NCI-H2107 treated with DMSO at 0.1 percent for 48 hours (cell line): ENCODE measurements around the gene MAML3.

Experiments
- DNase-seq: peaks from one replicate; lab custom pipeline; 2025; ENCODE audit not compliant: unreplicated experiment; lab: John Stamatoyannopoulos, UW

Gene MAML3

DNA sequence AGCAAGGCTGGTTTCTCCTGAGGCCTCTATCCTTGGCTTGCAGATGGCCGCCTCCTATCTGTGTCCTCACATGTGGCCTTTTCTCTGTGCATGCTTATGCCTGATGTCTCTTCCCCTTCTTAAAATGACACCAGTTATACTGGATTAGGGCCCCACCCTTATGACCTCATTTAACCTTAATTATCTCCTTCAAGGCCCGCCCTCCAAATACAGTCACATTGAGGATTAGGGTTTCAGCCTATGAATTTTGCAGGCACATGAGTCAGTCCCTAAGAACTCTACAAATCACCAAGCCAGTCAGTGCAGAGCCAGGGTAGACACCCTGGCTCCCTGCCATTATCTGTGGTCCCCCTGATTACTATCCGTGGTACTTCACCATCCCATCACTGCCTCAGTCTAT is 51.6 kb downstream of the MAML3 start:
- no peak for DNase-seq

- no peak for DNase-seq
Measured at GRCh38 chr4:140100771-140101170, 53.2 kb downstream of the MAML3 start.

DNA sequence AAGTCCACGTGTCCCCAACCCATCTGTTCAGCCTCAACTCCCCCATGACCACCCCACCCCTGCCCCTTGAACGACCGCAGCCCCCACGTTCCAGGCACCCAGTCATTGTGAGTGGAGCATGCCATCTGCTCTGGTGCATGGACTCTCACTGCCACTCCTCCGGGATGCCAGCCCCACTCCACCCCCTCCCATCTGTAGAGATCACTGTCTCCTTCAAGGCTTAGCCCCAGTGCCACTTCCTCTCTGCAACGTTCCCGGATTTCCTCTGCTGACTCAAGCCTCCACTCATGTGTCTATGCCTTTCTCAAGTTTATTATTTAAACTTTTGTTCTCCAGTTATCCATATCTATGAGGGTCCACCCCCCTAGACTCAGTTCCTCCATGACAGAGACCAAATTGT is 54.0 kb downstream of the MAML3 start:
- DNase-seq = no peak

DNA sequence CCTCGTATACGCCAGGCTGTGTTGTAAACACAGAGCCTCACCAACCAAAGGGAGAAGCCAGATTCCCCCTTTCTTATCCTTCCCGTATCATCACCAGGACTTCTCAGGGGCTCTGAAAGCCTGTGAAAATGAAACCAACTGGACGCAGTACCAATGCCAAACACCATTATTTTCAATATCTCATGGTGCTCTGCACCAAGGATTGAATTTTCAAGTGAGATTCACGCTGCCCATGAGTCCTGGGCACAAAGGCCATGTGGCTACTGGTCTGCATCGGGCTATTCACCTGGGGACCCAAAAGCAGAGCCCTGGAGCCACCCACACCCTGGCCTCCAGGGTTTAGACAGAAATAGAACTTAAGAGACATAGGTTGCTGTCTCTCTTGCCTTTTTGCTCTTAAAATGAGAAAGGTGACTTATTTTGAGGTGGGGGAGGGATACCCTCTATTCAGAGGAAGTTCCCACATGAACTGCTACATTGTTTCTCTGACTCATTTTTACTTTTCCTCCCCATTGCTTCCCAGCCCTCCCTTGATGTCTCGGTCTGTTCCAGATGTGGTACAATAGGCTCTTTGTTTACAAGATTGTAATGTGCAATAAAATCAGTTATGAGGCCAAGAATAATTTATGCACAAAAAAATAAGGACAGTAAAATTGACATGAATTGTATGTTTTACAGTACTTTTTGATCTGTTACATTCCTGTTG is 55.4 kb downstream of the MAML3 start:
- DNase-seq = no peak

GRCh38 chr4:140097572-140097971 is 56.4 kb downstream of the MAML3 start:
- no peak for DNase-seq

DNA sequence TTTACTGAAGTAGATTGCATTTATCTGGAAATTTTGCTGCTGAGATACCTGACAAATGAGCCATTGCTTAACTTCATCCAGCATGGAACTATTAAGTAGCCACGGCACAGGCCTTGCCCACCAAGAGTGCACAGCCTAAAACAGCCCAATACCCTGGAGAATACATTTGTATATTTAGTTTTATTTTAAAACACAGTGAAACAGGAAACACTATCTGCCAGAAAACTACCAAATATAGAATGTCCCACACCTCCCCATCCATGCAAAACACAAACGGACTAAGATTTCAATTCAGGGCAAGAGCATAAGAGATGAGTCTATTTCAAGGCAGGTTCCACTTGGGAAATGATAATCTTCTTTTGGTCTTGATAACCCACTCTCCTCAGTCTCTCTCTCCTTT is 57.1 kb downstream of the MAML3 start:
- no peak for DNase-seq

DNA sequence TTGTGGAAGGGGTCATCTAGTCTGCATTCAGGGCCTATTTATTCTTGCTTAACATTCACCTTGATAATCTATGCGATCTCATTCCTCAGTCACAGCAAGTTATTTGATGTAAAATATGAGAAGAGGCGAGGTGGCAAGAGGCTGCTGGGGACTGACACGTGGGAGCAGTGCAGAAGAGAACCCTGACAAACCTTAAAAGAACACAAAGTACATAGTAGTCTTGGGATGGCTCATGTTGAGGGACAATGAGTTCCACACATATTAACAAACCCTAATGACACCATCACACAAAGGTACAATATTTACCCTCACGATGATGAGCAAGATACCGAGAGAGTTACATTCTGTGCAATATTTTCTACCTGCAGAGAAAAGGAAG is 57.5 kb downstream of the MAML3 start:
- DNase-seq = no peak

DNA sequence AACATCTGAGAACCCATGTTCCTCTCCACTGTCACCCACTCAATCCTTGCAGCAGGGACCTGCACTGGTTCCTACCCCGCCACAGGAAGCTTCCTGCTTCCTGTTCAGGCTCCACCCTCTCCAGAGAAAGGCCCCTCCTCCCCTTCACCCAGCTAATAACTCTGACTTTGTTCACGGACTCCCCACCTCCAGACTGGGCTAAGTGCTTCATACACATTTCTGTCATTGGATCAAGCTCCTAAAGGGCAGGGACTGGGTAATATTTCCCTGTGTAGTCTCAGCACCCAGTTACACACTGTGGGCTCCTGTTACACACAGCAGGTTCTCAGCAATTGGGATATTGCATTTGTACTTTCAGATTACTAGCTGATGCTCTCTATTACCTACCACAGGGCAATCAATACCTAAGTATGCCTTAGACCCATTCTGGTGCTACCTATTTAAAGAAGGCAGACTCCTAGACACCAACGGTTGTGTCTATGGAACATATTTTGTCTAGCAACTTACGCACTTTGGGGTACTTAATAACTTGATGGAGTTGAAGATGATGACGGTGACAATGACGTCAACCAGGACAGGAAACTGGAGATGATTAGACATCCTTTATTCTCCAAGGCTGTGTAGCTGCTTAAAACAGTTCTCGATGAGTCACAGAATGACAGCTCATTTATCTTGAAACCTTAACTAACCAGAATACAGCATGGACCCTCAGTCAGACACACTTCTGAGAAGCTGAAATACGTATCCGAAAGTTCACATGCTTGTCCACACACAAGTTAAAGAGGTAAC is 58.1 kb downstream of the MAML3 start:
- peak; percentile 30 for DNase-seq

DNA sequence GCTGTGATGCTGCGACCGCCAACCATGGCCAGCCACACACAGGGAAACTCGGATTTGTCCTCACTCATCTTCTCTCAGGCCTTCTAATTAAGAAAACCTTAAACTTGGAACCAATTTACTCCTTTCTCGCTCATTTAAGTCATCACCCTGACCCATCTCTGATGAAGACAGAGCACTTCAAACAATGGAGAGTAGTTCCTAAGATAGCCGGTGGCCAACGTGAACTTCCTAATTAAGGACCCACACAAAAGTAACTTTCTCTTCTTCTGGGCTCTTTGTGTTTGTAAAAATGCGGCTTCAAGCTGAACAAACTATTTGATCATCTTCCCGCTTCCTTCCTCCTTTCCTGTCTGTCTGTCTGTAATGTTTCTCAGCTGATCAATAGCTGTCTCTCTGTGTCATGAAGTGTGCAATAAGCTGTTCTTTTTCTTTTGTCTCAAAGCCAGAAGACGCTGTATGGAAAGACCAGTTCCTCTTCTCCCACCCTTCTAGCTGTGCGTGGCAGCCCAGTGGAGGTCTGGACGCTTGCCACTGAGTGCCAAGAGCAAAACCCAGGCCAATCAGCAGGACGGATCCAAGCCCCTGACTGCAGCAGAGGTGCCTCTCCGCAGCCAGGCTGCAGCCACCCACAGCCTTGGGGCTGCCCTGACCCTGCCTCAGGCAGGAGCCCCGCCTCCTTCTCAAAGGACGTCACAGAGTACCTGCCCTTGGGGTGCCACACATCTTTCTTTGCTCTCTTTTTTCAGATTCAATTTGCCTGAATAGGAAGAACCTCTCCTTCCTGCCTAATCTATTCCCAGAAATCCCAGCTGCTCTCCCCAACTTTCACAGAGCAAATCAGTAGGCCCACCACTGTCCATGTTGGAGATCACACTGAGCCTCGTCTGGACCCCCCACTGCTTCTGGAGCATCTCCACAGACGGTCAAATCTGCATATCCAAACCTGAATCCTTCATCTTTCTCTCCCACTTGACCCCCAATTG is 59.3 kb downstream of the MAML3 start:
- no peak for DNase-seq

GRCh38 chr4:140092094-140092851 is 61.7 kb downstream of the MAML3 start:
- DNase-seq = peak; percentile 74

- DNase-seq = no peak
Measured at GRCh38 chr4:140091305-140091704, 62.7 kb downstream of the MAML3 start.

GRCh38 chr4:140090215-140090731 is 63.7 kb downstream of the MAML3 start:
- DNase-seq = no peak

DNA sequence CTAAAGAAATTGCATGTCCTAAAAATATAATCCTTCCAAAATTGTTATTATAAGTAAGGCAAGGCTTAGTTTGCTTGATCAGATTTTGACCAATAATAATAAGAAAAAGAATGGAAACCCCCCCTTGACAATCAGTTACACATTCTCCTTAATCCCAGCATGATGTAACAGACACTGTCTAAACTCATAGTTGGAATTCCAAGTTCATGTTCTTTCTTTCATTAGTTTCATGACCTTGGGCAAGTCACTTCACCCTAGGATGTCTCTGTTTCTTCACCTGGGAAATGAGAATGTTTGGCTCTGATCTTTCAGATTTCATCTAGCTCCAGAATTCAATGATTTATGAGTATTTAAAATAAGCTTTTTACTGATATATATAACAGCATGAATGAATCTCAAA is 64.8 kb downstream of the MAML3 start:
- DNase-seq = no peak

- no peak for DNase-seq
Measured at GRCh38 chr4:140088323-140088967, 65.5 kb downstream of the MAML3 start.

GRCh38 chr4:140085881-140086280 is 68.1 kb downstream of the MAML3 start:
- DNase-seq = no peak

- DNase-seq = no peak
Measured at GRCh38 chr4:140085062-140085622, 68.8 kb downstream of the MAML3 start.

- DNase-seq = no peak
Measured at GRCh38 chr4:140084385-140084784, 69.6 kb downstream of the MAML3 start.

- DNase-seq = no peak
Measured at GRCh38 chr4:140082391-140082755, 71.6 kb downstream of the MAML3 start.

GRCh38 chr4:140081641-140082390 is 72.2 kb downstream of the MAML3 start:
- DNase-seq = no peak
